Occipital lobe (tissue), 2 donors: ENCODE results near the gene LSAMP. TPM values are rescaled to one million over a fixed set of nuclear protein-coding genes. Genes with fewer than 3 reads are reported as not detected.

Experiments
- DNase-seq: peaks from one replicate; lab custom pipeline; 2025; lab: John Stamatoyannopoulos, UW
- total RNA-seq: library from RNA; depleted of rRNA; stranded (reverse); fragments of >200 nt; gene quantifications from one replicate; pipeline ENCODE4 v1.2.3, GENCODE V29; 2014

Gene LSAMP
- total RNA-seq, 1 donor from 2014 or later, result 47.3 TPM

GRCh38 chr3:116176974-116177555 is 268.2 kb downstream of the LSAMP start:
- DNase-seq, result no peak

- DNase-seq, result no peak
Measured at GRCh38 chr3:116166121-116166520, 279.2 kb downstream of the LSAMP start.

DNA sequence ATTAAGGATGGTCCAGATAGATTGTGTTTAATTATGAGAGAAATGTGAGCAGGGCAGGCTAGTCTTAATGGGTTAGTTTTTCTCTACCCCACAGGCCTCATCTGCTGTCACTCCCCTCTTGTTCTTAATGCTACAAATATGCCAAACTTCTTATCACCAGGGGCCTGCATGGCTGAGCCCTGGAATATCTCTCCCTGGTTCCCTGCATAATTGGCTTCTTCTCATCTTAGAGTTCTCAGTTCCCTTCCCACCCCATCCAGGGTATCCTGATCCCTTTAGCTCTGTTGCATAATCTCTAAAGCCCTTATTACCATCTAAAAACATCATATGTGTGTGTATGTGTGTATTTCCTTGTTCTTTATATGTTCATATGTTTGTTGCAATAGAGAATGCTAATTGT is 279.6 kb downstream of the LSAMP start:
- DNase-seq, result no peak

- no peak for DNase-seq
Measured at GRCh38 chr3:116165135-116165534, 280.2 kb downstream of the LSAMP start.

- DNase-seq, result no peak
Measured at GRCh38 chr3:116164039-116164438, 281.2 kb downstream of the LSAMP start.

DNA sequence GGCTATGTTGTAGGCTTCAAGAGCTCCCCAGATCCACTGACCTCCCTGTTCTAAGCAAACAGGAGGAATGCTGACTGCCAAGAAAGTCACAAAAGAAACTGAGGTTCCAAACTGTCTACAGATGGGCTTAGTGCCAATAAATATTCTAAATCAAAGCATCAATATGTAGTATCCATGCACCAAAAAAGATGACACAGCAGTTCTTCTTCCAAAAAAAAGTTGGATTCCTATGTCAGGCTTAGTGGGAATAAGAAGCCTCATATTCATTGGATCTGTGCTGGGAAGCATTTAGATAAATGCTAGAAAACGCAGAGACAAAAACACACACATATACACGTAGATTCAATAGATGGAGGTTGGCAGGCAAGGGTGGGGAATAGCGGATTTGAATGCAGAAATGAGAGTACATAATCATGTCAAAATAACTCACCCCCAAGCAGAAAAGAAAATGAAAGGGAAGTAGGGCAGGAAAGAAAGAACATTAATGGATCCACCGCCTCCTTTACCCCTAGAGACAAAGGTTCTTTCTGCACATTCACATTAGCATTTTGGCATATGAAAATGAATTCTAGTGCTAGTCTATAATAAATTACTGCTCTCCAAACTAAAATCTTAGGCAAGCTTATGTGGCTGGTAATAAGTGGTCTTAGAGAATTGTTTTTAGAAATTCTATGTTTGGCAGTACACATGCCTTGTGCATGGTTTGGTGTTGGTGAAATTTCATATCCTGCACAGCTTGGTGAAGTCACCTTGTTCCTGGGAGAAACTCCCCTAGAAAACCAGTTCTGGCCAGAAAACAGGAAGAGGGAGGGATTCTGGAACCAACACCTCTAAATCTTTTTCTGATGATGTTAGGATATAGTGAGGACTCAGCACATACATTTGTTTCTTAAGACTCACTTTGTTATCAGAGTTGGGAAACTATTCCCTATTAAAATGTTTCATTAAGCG is 283.4 kb downstream of the LSAMP start:
- no peak for DNase-seq

DNA sequence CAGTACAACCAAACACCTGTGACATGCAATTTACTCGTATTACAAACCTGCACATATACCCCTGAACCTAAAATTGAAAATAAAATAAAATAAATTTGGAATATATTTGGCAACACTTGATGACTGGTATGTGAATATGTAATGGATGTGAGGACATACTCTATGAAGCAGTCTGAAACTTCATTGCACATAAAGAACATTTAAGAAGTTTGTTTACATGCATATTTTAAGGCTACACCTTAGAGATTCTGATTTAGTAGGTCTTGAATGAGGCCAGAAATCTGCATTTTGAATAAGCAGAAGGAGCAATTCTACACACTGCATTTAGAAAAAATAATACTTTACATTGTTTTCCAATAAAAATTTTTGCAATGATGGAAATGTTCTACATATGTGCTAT is 284.7 kb downstream of the LSAMP start:
- DNase-seq, result no peak

DNA sequence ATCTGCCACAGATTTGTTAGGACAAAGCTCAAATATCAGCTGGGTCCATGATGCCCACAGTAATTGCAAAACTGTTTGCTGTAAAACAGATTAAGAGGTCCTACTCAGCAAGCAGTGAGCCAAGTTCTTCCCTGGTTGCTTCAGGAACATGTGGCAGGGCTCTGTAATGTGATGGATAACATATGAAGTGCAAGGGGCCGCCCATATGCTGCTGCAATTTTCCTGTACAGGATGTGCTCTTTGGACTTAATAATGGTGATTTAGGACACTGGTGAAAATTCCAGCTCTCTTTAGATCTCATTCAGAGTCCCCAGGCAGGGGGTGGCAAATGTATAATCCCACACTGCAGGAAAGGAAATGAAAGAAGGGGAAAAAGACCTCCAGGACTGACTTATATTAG is 289.4 kb downstream of the LSAMP start:
- DNase-seq, result no peak

DNA sequence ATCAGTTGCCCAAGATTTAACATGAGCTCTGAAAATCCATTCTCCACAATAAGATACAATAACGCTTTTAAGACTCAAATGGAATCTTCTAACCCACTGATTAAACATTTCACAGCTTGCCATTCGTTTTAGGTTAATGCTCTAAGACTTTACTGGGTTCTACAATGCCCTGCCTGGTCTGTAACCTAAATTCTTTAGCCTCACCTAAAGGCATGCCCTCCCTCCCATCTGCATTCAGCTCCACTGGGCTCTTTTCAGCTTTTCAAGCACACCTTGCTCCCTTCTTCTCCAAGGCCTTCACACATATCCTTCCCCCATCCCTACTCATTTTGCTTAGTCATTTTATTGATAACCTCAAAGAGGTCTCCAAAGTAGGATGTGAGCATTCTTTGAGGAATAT is 290.9 kb downstream of the LSAMP start:
- DNase-seq, result no peak

DNA sequence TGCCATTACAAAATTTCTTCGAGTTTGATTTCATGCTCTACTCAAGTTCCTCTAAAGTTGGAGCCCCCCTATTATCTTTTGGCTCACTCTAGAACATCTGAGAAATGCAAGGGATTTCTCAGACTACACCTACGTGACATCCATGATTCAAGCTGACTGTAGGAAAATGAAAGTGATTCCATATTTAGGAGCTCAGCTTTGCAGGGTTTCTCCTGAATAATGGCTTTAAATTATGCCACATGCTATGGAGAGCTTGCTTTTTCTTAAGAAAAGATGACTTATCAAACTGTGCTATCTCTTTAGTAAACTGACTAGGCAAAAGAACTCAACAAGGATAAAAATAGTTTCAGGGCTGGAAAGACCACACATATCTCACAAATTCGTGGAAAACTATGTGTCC is 292.1 kb downstream of the LSAMP start:
- DNase-seq, result no peak

- DNase-seq, result no peak
Measured at GRCh38 chr3:116150655-116151167, 294.6 kb downstream of the LSAMP start.

GRCh38 chr3:116148881-116149851 is 296.1 kb downstream of the LSAMP start:
- DNase-seq, result no peak

DNA sequence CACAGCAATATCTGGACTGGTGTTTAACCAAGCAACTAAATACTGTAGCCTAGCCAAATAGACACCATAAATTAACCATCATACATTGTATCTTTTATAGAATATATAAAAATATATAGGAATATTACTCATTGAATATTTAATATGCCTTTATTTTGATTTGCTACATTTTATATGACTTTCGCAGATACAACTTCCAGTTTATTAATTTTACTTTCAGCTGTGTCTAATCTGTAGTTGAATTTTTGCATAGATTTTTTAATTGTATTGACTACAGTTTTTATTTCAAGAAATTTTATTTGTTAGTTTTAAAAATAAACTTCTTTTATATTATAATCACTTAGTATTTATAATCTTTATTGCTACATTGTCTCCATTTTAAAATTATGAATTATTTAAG is 299.7 kb downstream of the LSAMP start:
- no peak for DNase-seq

GRCh38 chr3:116141724-116142123 is 303.6 kb downstream of the LSAMP start:
- no peak for DNase-seq

GRCh38 chr3:116140100-116140689 is 305.1 kb downstream of the LSAMP start:
- no peak for DNase-seq

- no peak for DNase-seq
Measured at GRCh38 chr3:116139641-116140040, 305.6 kb downstream of the LSAMP start.

- no peak for DNase-seq
Measured at GRCh38 chr3:116135457-116136085, 309.7 kb downstream of the LSAMP start.

- no peak for DNase-seq
Measured at GRCh38 chr3:116129187-116129946, 315.9 kb downstream of the LSAMP start.

DNA sequence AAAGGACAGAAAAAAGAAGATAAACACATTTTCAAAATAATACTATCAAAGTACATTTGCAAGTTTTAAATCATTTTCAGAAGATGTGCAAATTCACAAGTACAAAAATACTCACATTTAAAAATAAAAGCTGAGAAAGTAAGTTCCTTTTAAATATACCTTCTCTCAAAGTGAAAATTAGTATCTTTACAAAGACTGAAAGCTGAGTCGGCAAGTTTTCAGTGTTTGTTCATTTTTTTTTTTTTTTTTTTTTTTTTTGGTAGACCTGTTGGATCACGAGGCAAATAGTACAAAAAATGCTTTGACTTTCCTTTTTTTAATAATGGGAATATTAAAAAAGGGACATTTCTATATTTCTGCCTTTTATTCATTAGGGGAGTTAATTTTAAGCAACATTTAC is 317.8 kb downstream of the LSAMP start:
- DNase-seq, result no peak

DNA sequence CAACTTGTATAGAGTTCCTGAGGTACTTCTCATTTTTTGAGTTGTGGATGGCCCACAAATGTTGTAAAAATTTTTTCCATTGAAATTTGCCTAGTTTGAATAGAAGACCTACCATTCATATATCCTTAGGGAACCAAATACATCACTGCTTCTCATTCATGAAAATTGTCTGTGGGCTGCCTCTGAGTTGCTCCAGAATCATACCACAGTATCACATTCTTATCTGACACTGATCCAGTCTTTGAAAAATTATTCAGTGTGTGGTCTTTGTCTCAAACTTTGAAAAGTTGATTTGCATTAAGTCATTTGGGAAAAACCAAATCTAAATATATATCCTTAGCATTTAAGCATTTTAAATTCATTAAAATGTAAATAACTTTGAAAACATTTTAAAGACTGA is 321.1 kb downstream of the LSAMP start:
- no peak for DNase-seq
